ENCODE data around the gene LRRC55.

DNA sequence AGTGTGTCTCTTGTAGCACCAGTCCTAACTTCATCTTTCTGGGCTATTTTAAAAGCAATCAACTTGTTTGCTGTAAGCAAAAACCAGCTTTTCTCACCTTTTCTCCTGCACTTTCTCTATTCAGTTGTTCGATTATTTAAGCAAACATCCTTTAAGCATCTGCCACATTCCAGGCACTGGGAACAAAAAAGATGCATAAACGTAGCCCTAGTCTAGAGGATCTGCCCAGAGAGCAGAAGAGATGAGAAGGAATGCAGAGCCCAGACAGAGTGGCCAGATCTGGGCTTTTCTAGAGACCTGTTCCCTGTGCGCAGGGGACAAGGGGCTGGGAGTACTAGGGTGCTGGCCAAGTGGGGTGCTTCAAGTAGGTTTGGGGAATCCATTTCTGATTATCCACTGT is 46.8 kb downstream of the LRRC55 start:
- TF ChIP-seq CTCF (IDR thresholded peaks at IDR 0.05; ENCODE audit: extremely low read depth in 1 of 2, insufficient read depth in 1 of 2, low read depth in 1 of 2, low read length in 2 of 2) = no peak
- no peak for TF ChIP-seq FOS (IDR thresholded peaks at IDR 0.05; ENCODE audit: borderline replicate concordance, insufficient read depth, low read length)
- no peak for TF ChIP-seq POLR2A (IDR thresholded peaks at IDR 0.05; ENCODE audit: low read depth, low read length)
- no peak for TF ChIP-seq EZH2 (IDR thresholded peaks at IDR 0.05; ENCODE audit: borderline replicate concordance, low read depth, low read length, severe bottlenecking)
- TF ChIP-seq, protein P1, sequence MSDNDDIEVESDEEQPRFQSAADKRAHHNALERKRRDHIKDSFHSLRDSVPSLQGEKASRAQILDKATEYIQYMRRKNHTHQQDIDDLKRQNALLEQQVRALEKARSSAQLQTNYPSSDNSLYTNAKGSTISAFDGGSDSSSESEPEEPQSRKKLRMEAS (IDR thresholded peaks at IDR 0.05; ENCODE audit: insufficient read depth, insufficient read length) = no peak
- no peak for TF ChIP-seq POLR2AphosphoS5 (IDR thresholded peaks at IDR 0.05; ENCODE audit: insufficient read depth, low read depth, low read length)

All from endothelial cell of umbilical vein (primary cell).